HG03520 (cell line): Measurements from ENCODE around the gene HSPB8.

ENCODE experiments used
- ATAC-seq: cut with Tn5 transposase; IDR thresholded peaks from one replicate; pipeline ENCODE4 v1.9.1; 2021; ENCODE audit warnings: mild to moderate bottlenecking, moderate library complexity; ENCODE audit not compliant: unreplicated experiment

Gene HSPB8

DNA sequence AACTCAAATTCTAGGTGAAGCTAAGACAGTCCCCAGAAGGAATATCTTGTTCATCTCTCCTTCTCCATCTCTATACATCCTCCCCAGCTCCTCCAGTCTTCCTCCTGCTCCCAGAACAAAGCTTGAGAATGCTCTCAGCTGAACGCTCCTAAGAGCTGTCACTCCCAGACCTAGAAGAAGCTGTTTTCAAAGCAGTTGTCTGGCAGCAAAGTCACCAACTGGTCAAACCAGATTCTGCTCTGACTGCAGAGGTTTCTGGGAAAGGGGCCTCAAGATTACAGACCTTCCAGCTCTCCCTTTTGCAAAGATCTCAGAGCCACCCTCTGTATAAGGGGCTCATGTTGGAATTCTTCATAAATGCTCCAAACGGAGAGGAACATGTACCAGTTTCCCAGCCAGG, 9.6 kb upstream of the HSPB8 start:
- no peak for ATAC-seq

DNA sequence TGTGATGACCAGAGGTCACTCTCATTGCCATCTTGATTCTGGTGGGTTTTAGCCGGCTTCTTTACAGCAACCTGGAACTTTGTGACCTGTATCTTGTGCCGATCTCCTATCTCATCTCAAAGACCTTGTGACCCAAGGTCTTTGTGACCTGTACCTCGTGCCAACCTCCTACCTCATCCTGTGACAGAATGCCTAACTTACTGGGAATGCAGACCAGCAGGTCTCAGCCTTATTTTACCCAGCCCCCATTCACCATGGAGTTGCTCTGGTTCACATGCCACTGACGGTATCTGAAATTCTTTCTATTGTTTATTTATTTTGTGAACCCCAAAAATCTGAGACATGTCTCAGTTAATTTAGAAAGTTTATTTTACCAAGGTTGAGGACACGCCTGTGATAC, 7.4 kb upstream of the HSPB8 start:
- ATAC-seq, result no peak

DNA sequence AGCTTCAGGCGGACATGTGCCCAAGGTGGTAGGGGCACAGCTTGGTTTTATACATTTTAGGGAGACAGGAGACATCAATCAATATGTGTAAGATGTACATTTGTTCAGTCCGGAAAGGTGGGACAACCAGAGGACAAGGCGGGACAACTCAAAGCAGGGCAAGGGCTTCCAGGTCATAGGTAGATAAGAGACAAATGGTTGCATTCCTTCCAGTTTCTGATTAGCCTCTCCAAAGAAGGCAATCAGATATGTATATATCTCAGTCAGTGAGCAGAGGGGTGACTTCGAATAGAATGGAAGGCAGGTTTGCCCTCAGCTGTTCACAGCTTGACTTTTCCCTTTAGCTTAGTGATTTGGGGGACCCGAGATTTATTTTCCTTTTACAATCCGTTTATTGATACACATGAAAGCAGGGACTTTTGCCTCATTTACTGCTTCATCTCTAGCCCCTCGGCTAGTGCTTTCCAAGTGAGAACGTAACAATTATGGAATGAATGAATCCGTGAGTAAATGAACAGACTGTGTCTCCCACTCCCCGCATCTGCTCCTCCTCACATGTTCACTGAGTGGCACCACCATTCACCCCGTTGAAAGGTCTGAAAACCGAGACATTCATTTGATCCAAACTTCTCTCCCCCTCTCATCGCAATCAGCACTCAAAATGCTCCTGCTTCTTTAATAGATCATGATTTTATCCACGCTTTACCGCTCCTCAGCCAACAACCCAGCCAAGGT, 6.9 kb upstream of the HSPB8 start:
- ATAC-seq, result no peak

DNA sequence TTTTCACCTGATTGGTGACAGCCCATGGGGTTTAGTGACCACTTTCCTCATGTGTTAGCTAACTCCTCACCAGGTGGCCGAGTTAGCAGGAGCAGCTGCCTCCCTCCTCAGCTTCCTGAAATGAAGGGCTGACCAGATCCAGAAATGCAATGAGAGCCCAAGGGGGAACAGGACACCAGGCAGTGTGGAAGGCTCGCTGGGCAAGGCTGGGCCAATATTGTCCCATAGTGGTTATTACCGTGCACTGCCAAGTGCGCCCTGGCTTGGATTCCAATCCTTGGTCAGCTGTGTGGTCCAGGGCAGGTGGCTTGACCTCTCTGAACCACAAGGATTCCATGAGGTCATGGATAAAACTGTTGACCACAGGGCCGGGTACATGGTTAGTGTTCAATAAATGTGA, 3.6 kb upstream of the HSPB8 start:
- no peak for ATAC-seq

DNA sequence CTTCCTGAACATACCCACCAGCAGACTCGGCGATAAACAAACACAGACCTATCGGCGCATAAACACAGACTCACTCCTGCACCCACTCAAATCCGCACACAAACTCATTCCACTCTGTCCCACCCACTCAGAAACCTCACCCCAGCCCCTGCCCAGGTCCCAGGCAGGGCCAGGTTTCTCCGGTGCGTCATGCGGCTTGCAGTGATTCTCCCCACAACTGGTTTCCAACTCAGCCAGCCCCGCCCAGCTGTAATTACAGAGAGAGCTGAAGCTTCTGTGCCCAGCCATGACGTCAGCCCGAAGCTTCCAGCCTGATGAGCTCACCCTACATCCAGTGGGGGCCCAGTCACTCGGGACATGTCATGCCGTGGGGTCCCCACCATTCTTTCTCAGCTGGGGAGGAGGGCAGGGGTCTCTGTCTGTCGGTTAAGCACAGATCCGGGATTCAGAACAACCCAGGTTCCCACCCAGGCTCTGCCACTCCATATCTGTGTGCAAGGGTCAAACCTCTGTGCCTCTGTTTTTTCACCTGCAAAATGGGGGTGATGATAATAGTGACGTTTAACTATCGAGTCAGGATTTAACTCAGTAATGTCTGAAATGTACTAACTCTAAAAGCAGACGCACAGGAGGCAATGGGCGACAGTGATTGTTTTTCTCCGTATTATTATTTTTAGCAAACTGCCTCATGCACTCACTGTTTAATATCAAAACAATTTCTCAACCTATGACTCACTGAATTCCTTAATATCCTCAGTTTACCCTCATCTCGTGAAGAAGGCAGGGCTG, 2.3 kb upstream of the HSPB8 start:
- no peak for ATAC-seq

DNA sequence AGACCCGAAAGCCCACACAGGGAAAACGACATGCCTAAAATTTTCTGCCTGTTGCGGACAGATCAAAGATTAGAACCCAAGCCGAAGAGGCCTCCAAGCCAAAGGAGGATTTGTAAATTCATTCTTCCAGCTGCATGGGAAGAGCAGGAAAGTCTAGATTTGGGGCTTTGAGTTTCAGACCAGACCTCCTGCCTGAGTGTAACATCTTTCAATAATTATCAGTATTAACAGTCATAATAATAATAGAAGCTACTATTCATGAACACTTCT, 1.7 kb upstream of the HSPB8 start:
- no peak for ATAC-seq

DNA sequence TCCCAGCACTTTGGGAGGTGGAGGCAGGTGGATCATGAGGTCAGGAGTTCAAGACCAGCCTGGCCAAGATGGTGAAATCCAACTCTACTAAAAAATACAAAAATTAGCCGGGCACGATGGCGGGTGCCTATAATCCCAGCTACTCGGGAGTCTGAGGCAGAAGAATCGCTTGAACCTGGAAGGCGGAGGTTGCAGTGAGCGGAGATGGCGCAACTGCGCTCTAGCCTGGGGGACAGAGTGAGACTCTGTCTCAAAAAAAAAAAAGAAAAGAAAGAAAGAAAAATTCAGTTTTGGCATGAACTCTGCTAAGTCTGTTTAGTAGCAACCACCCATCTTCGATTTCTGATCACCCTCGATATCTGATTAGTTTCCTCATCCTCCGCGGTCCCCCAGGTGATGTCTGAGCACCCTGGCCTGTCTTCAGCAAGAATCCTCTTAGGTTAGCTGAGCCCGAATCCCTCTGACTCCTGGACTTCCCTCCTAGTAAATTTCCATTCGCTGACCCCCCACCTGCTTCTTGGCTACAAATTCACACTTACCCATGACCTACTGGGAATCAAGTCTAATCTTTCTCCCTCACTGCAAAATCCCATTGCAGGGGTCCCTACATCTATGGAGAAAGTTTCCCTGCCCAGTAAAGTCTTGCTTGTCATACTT, 879 bp upstream of the HSPB8 start:
- ATAC-seq, result no peak

DNA sequence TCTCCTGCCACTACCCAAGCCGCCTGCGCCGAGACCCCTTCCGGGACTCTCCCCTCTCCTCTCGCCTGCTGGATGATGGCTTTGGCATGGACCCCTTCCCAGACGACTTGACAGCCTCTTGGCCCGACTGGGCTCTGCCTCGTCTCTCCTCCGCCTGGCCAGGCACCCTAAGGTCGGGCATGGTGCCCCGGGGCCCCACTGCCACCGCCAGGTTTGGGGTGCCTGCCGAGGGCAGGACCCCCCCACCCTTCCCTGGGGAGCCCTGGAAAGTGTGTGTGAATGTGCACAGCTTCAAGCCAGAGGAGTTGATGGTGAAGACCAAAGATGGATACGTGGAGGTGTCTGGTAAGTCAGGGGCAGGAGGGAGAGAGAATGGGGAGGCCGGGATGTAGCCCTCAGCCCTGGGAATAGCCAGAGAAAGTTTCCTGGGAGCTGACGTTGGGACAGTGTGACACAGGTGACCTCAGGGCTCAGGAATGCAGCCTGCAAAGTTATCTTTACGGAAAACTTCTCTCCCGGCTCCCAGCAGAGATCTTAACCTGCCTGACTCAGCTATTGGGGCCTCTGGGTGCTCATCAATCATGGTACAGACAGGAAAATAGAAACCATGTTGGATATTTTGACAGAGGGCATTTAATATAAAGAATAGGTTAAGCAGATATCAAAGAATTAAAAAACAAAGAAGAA, 747 bp downstream of the HSPB8 start:
- no peak for ATAC-seq

DNA sequence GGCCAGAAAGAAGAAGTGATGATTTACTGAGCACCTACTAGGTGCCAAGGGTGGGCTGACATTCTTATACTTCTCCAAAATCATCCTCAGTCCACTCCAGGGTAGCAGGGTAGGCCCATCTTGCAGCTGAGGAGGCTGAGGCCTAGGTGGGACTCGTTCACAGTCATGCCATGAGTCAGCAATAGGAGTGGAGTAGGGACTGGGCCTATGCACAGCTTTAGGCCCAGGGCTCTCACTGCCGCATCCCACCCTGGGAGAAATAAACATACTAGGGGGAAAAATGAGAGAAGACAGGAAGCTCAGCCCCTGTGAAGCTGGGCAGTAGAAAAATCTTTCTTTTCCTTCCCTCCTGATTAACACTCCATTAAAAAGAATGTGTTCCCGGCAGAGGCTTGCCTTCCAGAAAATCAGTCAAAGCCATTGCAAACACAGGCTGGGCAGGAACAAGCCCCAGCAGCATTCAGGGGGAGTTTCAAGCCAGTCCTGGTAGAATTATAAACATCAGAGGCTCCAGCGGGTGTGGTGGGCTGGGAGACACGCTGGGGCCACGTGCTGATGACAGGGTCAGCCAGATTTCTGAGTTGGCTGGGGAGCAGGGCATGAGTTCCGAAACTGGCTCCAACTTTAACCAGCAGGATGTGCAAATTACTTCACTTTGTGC, 1.8 kb downstream of the HSPB8 start:
- ATAC-seq, result no peak

DNA sequence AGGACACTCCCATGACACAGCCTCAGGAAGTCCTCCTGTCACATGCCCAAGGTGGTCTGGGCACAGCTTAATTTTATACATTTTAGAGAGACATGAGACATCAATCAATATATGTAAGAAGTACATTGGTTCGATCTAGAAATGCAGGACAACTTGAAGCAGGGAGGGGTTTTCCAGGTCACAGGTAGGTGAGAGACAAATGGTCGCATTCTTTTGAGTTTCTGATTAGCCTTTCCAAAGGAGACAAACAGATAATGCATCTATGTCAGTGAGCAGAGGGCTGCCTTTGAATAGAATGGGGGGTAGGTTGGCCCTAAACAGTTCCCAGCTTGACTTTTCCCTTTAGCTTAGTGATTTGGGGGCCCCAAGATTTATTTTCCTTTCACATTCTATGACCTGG, 2.5 kb downstream of the HSPB8 start:
- ATAC-seq, result no peak

DNA sequence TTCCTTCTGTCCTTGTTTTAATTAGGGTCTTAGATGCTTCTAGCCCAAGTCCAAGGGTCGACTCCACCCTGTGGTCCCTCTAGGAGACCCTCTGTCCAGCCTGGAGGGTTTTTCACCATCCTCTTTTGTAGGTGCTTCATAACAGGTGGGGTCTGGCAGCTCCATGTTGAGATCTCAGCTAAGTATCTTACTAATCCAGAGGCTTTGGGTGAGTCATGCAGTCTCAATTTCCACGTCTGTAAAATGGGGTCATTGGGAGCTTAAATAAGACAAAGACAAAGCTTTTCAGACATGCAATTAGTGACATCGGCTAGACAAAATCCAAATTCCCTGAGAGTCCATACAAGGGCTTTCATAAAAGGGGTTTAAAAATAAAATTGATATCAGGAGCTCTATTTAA, 3.2 kb downstream of the HSPB8 start:
- ATAC-seq, result no peak

DNA sequence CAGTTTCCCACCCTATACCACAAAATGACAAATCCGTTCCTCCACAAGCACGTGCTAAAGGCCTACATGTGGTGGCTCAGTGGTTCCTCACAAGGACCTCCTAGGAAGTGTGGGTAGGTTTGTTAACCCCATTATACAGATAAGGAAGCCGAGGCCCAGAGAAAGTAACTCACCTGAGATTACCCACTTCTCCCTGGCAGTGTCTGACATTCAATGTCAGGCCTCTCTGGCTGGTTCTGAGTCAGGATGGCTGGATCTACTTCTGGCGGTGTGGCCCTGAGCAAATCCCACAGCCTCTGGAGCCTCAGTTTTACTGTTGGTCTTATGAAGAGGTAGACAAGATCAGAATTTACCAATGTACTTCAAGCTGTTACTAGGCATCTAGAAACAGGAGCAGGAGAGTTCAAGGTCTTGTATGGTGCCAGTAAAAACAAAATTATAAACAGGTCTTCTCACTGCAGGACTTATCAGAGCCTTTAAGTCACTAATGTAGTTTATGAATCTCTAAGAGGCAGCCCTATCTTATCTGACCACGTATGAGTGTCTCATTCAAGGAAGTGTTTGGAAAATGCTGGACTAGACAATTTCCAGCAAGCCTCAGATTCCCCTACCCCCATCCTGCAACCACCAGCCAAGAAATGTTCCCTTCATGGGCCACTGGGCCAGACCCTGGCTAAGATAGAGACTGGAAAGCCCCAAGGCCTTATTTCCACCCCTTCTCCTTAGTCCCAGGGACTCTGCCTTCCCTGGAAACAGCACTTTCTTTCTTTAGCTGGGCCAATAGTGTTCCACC, 4.2 kb downstream of the HSPB8 start:
- ATAC-seq, result no peak

DNA sequence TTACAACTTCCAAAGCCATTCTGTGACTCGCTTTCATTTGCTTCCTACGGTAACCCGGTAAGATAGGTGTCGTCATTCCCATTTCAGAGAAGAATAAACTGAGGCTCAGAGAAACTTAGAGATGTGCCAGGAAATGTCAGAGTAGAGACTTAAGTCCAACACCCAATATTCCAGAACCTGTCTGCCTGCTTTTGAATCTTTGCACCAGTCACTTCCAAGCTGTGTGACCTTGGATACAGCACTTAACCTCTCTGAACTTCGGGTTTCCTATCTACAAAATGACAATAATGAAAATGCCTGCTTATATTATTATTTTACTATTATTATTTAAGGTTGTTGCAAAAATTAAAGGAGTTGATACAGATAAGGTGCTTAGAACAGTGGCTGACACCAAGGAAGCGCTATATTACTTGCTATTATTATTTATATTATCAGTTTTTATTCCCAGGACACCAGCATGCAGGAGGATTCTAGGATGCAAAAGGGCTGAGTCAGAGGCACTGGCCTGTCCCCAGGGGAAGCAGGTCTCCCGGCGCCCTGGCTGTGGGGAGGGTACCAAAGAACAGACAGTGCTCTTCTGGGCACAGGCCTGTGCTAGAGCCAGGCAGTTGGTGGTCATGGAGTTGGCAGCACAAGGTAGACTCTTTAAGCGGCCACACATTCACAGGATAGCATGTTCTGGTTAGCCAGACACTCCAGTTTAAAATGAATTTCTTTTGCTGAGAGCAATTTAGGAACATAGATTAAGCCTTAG, 5.4 kb downstream of the HSPB8 start:
- ATAC-seq, result no peak

DNA sequence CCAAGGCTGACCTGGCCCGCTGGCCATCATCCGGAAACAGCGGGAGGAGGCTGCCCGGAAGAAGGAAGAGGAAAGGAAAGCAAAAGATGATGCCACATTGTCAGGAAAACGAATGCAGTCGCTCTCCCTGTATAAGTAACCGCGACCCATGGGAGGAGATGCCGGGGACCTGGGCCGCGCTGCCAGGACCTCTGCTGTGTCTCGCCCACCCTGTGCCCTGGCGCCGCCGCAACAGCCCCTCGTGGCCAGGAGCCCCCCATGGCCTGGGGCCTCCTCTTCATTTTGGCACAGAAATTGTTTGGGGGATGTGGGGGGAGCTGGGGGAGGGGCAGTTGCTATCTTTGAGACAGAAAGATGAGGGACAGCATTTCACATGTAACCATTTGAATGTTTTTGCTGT, 16.5 kb downstream of the HSPB8 start:
- ATAC-seq, result no peak

DNA sequence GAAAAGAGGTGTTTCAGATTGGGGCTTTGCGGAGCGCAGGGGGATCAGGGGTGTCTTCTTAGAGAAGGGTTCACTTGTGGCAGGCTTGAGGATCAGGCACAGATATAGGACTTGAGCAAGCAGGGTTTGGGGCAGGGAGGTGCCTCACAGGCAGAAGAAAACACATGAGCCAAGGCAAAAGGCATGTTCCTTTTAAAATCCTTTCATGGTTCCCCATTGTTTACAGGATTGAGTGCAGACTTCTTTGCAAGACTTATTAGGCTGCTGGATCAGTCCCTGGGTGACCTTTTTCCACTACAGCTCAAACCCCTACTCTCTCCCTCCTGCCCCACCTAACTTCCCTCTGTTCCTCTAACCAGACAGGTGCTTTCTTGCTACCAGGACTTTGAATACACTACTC, 19.7 kb downstream of the HSPB8 start:
- no peak for ATAC-seq

DNA sequence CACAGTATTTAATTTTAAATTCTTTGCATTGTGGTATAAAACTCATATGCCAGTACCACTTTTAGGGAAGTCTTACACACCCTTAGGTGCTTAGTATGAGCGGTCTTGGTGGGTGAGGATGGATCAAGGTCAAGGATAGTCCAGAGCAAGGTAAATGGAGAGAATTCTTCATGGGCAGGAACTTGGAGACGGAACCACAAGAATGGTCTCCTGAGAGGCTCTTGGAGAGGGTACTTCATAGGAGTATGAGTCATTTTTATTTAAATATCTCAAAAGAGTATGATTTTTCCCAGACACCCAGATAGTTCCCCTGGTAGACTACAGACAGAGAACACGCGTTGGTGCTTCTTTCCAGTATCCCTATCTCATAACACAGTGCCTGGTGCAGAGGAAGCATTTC, 21.9 kb downstream of the HSPB8 start:
- no peak for ATAC-seq

DNA sequence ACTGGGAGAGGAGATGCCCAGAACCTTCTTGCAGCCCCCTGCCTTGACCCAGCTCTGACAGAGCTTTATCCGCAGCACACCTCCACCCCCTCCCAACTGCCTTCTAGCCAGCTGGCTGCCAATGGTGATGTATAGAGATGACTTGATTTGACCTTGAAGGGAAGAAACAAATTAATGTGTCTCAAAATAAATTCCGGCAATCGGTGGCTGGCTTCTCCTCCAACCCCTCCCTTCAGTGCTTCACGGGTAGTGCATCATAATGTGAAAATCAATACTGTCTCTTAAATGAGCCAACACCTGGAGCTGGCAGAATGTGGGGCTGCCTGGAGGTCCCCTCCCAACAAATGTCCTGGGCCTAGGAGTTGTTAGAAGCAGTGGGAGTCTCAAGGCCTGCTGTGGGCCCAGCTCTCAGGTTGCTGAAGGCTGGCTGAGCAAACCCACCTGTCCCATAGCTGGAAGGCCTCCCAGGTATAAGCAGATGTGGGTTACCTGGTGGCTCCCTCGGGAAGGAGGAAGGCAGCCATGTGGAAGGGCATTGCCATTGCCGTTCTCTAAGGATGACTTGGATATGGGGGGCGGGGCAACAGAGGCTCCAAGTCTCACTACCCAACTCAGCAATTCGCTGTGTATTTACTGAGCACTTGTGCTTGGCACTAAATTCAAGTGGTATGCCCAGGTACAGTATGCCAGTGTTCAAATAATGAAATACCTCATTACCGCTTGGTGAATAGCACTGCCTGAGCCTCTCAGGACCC, 23.2 kb downstream of the HSPB8 start:
- ATAC-seq, result no peak

DNA sequence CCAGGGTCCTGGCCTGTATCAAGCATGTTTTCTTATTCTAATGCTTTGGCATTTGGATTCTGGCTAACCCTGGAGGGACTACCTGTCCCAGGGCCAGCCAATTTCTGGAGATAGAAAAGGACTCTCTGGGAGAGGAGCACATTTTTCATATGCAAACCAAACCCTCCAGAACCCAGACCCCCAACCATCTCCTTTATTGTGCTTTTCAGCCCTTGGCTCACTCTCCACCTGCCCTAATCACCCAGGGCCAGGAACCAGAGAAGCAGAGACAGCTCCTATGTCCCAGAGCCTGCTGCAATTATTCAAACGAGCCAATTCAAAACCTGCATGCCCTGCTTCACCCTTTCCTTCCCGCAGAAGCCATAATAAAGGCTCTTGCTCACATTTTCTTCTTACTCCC, 23.8 kb downstream of the HSPB8 start:
- ATAC-seq, result no peak

DNA sequence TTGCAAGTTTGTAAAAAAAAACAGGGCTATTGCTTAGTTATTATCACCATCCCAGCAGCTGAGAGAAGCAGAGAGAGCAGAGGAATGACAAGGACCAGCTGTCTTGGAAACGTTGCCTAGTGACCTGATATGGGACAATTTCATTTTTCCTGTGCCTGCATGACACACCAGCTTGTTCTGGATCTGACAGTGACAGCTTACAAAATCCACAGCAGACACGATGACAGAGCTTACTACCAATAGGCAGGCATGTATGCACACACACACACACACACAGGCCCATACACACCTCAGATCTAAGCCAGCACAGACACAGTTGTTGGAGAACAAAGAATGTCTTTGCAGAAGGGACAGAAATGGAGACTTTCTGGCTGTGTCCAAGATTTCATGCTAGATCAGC, 25.4 kb downstream of the HSPB8 start:
- ATAC-seq, result no peak
